Immature natural killer cell (primary cell): ENCODE measurements around the gene FGF18. TPM values are rescaled to one million over a fixed set of nuclear protein-coding genes. Genes with fewer than 3 reads are reported as not detected.
"Not testable (repeated sequence)": the region's sequence is repeated elsewhere in the genome, so short reads cannot be mapped to it uniquely, and the experiment has no call there.

ENCODE experiments used
- DNase-seq, 3 donors: peaks; one replicate each; pipeline ENCODE4 v3.0.0; 2022; ENCODE audit warnings: mixed read lengths in 1 of 3
- H3K27ac Mint-ChIP-seq, 6 donors: one replicate each; pipeline ENCODE4 v1.8.0; 2020; ENCODE audit warnings: mixed read lengths in 6 of 6, mild to moderate bottlenecking in 5 of 6, inconsistent platforms in 4 of 6, moderate library complexity in 3 of 6
- H3K27me3 Mint-ChIP-seq, 3 donors: one replicate each; pipeline ENCODE4 v1.8.0; 2020 to 2021; ENCODE audit warnings: low read depth in 3 of 3, mild to moderate bottlenecking in 3 of 3, mixed read lengths in 3 of 3, moderate library complexity in 3 of 3, inconsistent platforms in 1 of 3
- H3K36me3 Mint-ChIP-seq, 3 donors: one replicate each; pipeline ENCODE4 v1.8.0; 2020; ENCODE audit warnings: mixed read lengths in 3 of 3, inconsistent platforms in 2 of 3, mild to moderate bottlenecking in 2 of 3
- H3K4me1 Mint-ChIP-seq, 2 donors: one replicate each; pipeline ENCODE4 v1.8.0; 2020; ENCODE audit warnings: inconsistent platforms in 2 of 2, mild to moderate bottlenecking in 2 of 2, mixed read lengths in 2 of 2, moderate library complexity in 1 of 2
- H3K4me3 Mint-ChIP-seq, 5 donors: one replicate each; pipeline ENCODE4 v1.8.0; 2020; ENCODE audit warnings: mild to moderate bottlenecking in 5 of 5, mixed read lengths in 5 of 5, inconsistent platforms in 3 of 5, moderate library complexity in 3 of 5
- H3K9me3 Mint-ChIP-seq, 6 donors: one replicate each; pipeline ENCODE4 v1.8.0; 2020; ENCODE audit warnings: mild to moderate bottlenecking in 6 of 6, mixed read lengths in 6 of 6, inconsistent platforms in 4 of 6, moderate library complexity in 3 of 6
- polyA plus RNA-seq, 3 donors: library from polyadenylated mRNA; unstranded; fragments of 300-500 nt; fragmentation: Illumina TruSeq; gene quantifications; one replicate each; pipeline ENCODE4 v1.2.3, GENCODE V29; 2021

Gene FGF18
- polyA plus RNA-seq, 3 donors from 2014 or later = not detected

- no peak for DNase-seq
- no peak overlapping the region for H3K4me3 Mint-ChIP-seq
- peaks cover 0 to 16% (median 3%) of the 10 kb centered on the region in 3 donors for H3K27me3 Mint-ChIP-seq
- H3K36me3 Mint-ChIP-seq = no peaks in the 10 kb centered on the region
- no peaks in the 10 kb centered on the region for H3K9me3 Mint-ChIP-seq
- H3K4me1 Mint-ChIP-seq = peaks cover 6 to 7% of the 10 kb centered on the region in 2 donors
- H3K27ac Mint-ChIP-seq = no peak overlapping the region
These were observed 62.9 kb downstream of the FGF18 start for GRCh38 chr5:171482434-171482730.

DNA sequence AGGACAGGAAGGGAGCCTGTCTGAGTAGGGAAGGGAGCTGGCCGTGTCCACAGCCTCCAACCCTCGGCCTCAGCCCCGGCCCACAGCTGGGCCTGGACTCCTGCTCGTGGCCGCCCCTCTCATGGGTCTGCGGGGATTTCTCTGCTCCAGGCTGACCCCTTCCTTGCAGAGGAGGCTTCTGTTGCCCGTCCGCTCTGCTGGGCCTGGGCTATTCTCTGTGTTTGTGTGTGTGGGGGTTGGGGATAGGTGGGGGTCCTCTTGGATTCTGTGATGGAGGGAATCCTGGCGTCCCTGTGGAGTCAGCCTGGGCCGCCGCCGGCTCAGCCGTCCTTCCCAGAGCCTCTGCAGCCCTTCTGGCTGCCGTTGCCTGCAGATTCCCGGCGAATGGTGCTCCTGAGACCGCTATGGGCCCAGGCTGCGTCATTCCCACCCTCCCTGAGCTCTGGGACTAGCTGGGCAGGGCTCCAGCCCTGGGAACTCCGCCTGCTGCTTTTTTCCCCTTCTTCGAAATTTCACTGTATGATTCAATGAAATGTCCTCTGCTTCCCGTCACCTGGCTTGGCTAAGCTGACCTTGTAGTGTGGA is 64.2 kb downstream of the FGF18 start:
- no peak for DNase-seq
- peaks cover 0 to 16% (median 5%) of the 10 kb centered on the region in 3 donors for H3K27me3 Mint-ChIP-seq
- no peak overlapping the region for H3K27ac Mint-ChIP-seq
- H3K4me1 Mint-ChIP-seq = peaks cover 6 to 7% of the 10 kb centered on the region in 2 donors
- H3K36me3 Mint-ChIP-seq = no peaks in the 10 kb centered on the region
- no peak overlapping the region for H3K4me3 Mint-ChIP-seq
- no peaks in the 10 kb centered on the region for H3K9me3 Mint-ChIP-seq

DNA sequence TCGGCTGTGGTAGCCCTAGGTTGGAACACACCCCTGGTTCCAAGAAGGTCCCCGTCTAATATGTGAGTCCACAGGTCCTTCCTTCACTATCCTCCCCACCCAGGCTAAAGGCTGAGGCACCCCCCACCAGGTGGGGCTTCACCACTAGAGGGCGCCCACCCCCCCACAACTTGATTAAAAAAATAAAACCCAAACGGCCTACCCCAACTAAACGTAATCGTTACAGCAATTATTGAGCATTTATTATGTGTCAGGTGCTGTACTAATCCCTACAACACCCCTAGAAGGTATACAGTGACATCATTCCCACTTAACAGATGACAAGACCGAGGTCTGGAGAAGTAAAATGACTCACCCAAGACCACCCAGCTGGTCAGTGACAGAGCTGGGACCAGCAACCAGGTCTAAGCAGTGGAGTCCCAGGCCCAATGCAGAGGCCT is 65.0 kb downstream of the FGF18 start:
- DNase-seq = peak in 2 of 3 donors; percentile 21 to 27
- peaks cover 0 to 16% (median 6%) of the 10 kb centered on the region in 3 donors for H3K27me3 Mint-ChIP-seq
- no peaks in the 10 kb centered on the region for H3K9me3 Mint-ChIP-seq
- H3K27ac Mint-ChIP-seq = no peak overlapping the region
- peaks cover 3 to 6% of the 10 kb centered on the region in 2 donors for H3K4me1 Mint-ChIP-seq
- H3K36me3 Mint-ChIP-seq = no peaks in the 10 kb centered on the region
- H3K4me3 Mint-ChIP-seq = no peak overlapping the region

- Mint-ChIP-seq H3K4me1 (no peaks in the 10 kb centered on the region), H3K4me3 (no peak overlapping the region), H3K27me3 (peaks cover 2 to 16% (median 6%) of the 10 kb centered on the region in 3 donors), H3K36me3 (no peaks in the 10 kb centered on the region), H3K27ac (no peak overlapping the region), H3K9me3 (no peaks in the 10 kb centered on the region)
- DNase-seq = no peak
These were observed 66.2 kb downstream of the FGF18 start for GRCh38 chr5:171485668-171486067.

GRCh38 chr5:171486613-171487012 is 67.2 kb downstream of the FGF18 start:
- H3K27ac Mint-ChIP-seq = no peak overlapping the region
- H3K27me3 Mint-ChIP-seq = peaks cover 2 to 18% (median 8%) of the 10 kb centered on the region in 3 donors
- no peaks in the 10 kb centered on the region for H3K9me3 Mint-ChIP-seq
- H3K36me3 Mint-ChIP-seq = no peaks in the 10 kb centered on the region
- H3K4me3 Mint-ChIP-seq = no peak overlapping the region
- H3K4me1 Mint-ChIP-seq = no peaks in the 10 kb centered on the region
- DNase-seq = no peak

DNA sequence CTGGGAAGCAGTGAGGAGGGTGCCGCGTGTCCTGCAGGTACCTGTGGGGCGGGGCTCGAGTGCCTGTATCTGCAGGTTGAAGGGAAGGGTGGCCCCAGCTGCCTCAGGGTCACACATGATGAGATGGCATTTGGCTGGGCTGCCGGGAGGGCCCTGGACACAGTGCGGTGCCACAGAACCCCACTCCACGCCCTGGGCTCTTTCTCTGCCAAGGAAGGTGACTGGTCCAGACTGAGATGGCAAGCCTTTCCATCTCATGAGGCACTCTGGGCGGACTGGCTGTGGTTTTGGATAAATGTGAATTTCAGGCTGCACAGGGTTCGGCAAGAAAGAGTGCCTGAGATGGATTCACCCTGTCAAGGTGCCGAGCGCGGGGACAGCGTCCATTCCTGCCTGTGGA is 69.4 kb downstream of the FGF18 start:
- H3K4me3 Mint-ChIP-seq = no peak overlapping the region
- peaks cover 2 to 14% (median 12%) of the 10 kb centered on the region in 3 donors for H3K27me3 Mint-ChIP-seq
- no peaks in the 10 kb centered on the region for H3K36me3 Mint-ChIP-seq
- no peak overlapping the region for H3K27ac Mint-ChIP-seq
- DNase-seq = no peak
- H3K4me1 Mint-ChIP-seq = no peaks in the 10 kb centered on the region
- peaks cover 0 to 2% (median 0%) of the 10 kb centered on the region in 6 donors for H3K9me3 Mint-ChIP-seq

- Mint-ChIP-seq H3K27ac (no peak overlapping the region), H3K9me3 (peaks cover 0 to 2% (median 0%) of the 10 kb centered on the region in 6 donors), H3K27me3 (peaks cover 2 to 12% (median 3%) of the 10 kb centered on the region in 3 donors), H3K4me3 (no peak overlapping the region), H3K36me3 (no peaks in the 10 kb centered on the region), H3K4me1 (no peaks in the 10 kb centered on the region)
- no peak for DNase-seq
These were observed 73.3 kb downstream of the FGF18 start for GRCh38 chr5:171492781-171493180.

GRCh38 chr5:171493646-171494393 is 74.4 kb downstream of the FGF18 start:
- Mint-ChIP-seq H3K27ac (no peak overlapping the region), H3K4me3 (no peak overlapping the region), H3K36me3 (no peaks in the 10 kb centered on the region), H3K4me1 (no peaks in the 10 kb centered on the region), H3K9me3 (peaks cover 0 to 2% (median 0%) of the 10 kb centered on the region in 6 donors), H3K27me3 (peaks cover 3 to 9% (median 7%) of the 10 kb centered on the region in 3 donors)
- no peak for DNase-seq

- H3K9me3 Mint-ChIP-seq = peaks cover 0 to 2% (median 0%) of the 10 kb centered on the region in 6 donors
These were observed 75.1 kb downstream of the FGF18 start for GRCh38 chr5:171494452-171495121.

GRCh38 chr5:171495122-171495700 is 75.8 kb downstream of the FGF18 start:
- peaks cover 0 to 2% (median 0%) of the 10 kb centered on the region in 6 donors for H3K9me3 Mint-ChIP-seq
- H3K4me1 Mint-ChIP-seq = no peaks in the 10 kb centered on the region
- no peak for DNase-seq
- no peak overlapping the region for H3K27ac Mint-ChIP-seq
- no peaks in the 10 kb centered on the region for H3K36me3 Mint-ChIP-seq
- peaks cover 3 to 9% (median 7%) of the 10 kb centered on the region in 3 donors for H3K27me3 Mint-ChIP-seq
- no peak overlapping the region for H3K4me3 Mint-ChIP-seq

More at GRCh38 chr5:171494452-171495121, 75.1 kb downstream of the FGF18 start:
- no peaks in the 10 kb centered on the region for H3K36me3 Mint-ChIP-seq
- H3K27ac Mint-ChIP-seq = no peak overlapping the region
- H3K27me3 Mint-ChIP-seq = peaks cover 3 to 9% (median 7%) of the 10 kb centered on the region in 3 donors
- DNase-seq = no peak
- H3K4me3 Mint-ChIP-seq = no peak overlapping the region
- H3K4me1 Mint-ChIP-seq = no peaks in the 10 kb centered on the region

- no peaks in the 10 kb centered on the region for H3K4me1 Mint-ChIP-seq
- no peak overlapping the region for H3K4me3 Mint-ChIP-seq
- no peak overlapping the region for H3K27ac Mint-ChIP-seq
- H3K9me3 Mint-ChIP-seq = peaks cover 0 to 2% (median 0%) of the 10 kb centered on the region in 6 donors
- no peak for DNase-seq
- peaks cover 1 to 5% (median 4%) of the 10 kb centered on the region in 3 donors for H3K27me3 Mint-ChIP-seq
- no peaks in the 10 kb centered on the region for H3K36me3 Mint-ChIP-seq
These were observed 77.0 kb downstream of the FGF18 start for GRCh38 chr5:171496456-171496855.

GRCh38 chr5:171497494-171497893 is 78.0 kb downstream of the FGF18 start:
- not testable (repeated sequence) for DNase-seq, H3K27ac Mint-ChIP-seq, H3K27me3 Mint-ChIP-seq, H3K36me3 Mint-ChIP-seq, H3K4me1 Mint-ChIP-seq, H3K9me3 Mint-ChIP-seq, H3K4me3 Mint-ChIP-seq

DNA sequence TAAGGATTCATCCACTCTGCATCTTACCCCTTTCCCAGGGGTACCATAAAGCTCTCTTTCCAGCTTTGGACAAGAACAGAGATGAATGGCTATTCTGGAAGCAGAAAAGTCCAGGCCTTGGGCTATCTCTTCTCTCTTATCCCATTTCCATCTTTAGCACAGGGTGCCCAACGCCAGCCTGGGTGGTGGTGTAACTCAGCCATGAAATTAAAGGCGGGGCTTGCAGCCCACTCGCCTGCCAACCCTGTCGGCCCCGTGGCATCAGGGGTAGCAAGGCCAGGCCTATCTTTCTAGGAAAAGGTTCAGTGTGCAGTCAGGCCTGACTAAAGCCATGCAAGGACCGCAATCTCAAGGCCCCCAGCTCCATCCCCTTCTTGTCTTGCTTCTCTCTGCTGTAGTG is 78.7 kb downstream of the FGF18 start:
- no peak overlapping the region for H3K4me3 Mint-ChIP-seq
- H3K4me1 Mint-ChIP-seq = no peaks in the 10 kb centered on the region
- no peak for DNase-seq
- peaks cover 1 to 5% (median 4%) of the 10 kb centered on the region in 3 donors for H3K27me3 Mint-ChIP-seq
- H3K27ac Mint-ChIP-seq = no peak overlapping the region
- H3K36me3 Mint-ChIP-seq = no peaks in the 10 kb centered on the region
- no peaks in the 10 kb centered on the region for H3K9me3 Mint-ChIP-seq

DNA sequence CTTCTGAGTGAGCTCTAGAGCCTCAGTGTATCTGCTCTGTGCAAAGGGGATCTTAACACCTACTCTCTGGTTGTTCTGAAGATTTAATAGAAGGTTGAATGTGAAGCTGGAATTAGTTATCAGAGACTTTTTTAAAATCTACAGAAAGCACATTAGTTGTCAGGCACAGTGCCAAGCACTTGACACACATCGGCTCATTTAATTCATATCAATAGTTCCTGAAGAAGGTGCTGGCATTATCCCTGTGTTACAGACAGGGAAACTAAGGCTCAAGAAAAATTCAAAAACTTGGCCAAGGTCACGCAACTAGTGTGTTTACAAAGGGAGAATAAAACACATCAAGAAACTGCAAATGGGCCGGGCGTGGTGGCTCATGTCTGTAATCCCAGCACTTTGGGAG is 80.2 kb downstream of the FGF18 start:
- Mint-ChIP-seq H3K36me3 (no peaks in the 10 kb centered on the region), H3K9me3 (no peaks in the 10 kb centered on the region), H3K27ac (no peak overlapping the region), H3K4me3 (no peak overlapping the region), H3K4me1 (no peaks in the 10 kb centered on the region), H3K27me3 (peaks cover 1 to 4% (median 2%) of the 10 kb centered on the region in 3 donors)
- no peak for DNase-seq
